HG02981 (cell line): Measurements from ENCODE around the gene RFX4.
"Not testable (repeated sequence)": the region's sequence is repeated elsewhere in the genome, so short reads cannot be mapped to it uniquely, and the experiment has no call there.

Source experiments
- ATAC-seq: cut with Tn5 transposase; IDR thresholded peaks from one replicate; pipeline ENCODE4 v1.9.1; 2021; ENCODE audit warnings: mild to moderate bottlenecking, moderate library complexity; ENCODE audit not compliant: unreplicated experiment

The RFX4 gene

GRCh38 chr12:106724116-106724515 is 141.3 kb downstream of the RFX4 start:
- no peak for ATAC-seq

- no peak for ATAC-seq
Measured at GRCh38 chr12:106724934-106725333, 142.1 kb downstream of the RFX4 start.

- ATAC-seq = not testable (repeated sequence)
Measured at GRCh38 chr12:106726603-106727202, 143.9 kb downstream of the RFX4 start.

GRCh38 chr12:106729611-106730010 is 146.8 kb downstream of the RFX4 start:
- ATAC-seq = no peak

- no peak for ATAC-seq
Measured at GRCh38 chr12:106732890-106733289, 150.1 kb downstream of the RFX4 start.

- ATAC-seq = no peak
Measured at GRCh38 chr12:106733660-106734059, 150.9 kb downstream of the RFX4 start.

- ATAC-seq = no peak
Measured at GRCh38 chr12:106736051-106736957, 153.5 kb downstream of the RFX4 start.

GRCh38 chr12:106739318-106739717 is 156.5 kb downstream of the RFX4 start:
- no peak for ATAC-seq

GRCh38 chr12:106739815-106740530 is 157.2 kb downstream of the RFX4 start:
- ATAC-seq = no peak

GRCh38 chr12:106740818-106741217 is 158.0 kb downstream of the RFX4 start:
- no peak for ATAC-seq

- ATAC-seq = no peak
Measured at GRCh38 chr12:106741247-106741646, 158.4 kb downstream of the RFX4 start.

GRCh38 chr12:106743270-106743988 is 160.6 kb downstream of the RFX4 start:
- no peak for ATAC-seq

GRCh38 chr12:106744600-106744999 is 161.8 kb downstream of the RFX4 start:
- ATAC-seq = no peak

GRCh38 chr12:106745181-106745745 is 162.5 kb downstream of the RFX4 start:
- no peak for ATAC-seq

- ATAC-seq = no peak
Measured at GRCh38 chr12:106747973-106748436, 165.2 kb downstream of the RFX4 start.

GRCh38 chr12:106750524-106750923 is 167.7 kb downstream of the RFX4 start:
- ATAC-seq = no peak

GRCh38 chr12:106753526-106753925 is 170.7 kb downstream of the RFX4 start:
- ATAC-seq = peak; percentile 92

- no peak for ATAC-seq
Measured at GRCh38 chr12:106754331-106754730, 171.5 kb downstream of the RFX4 start.

- no peak for ATAC-seq
Measured at GRCh38 chr12:106757623-106758348, 175.0 kb downstream of the RFX4 start.
